Neutrophil (primary cell): Measurements from ENCODE around the gene AREL1.

Source experiments
- H3K27ac ChIP-seq: fragments of 200-600 bp; sonication (generic); 2 replicates; pipeline ENCODE4 v1.5.1; 2016; ENCODE audit warnings: mild to moderate bottlenecking, moderate library complexity
- H3K27me3 ChIP-seq: fragments of 200-600 bp; sonication (generic); 2 replicates; pipeline ENCODE4 v1.6.0; 2016; ENCODE audit warnings: mild to moderate bottlenecking
- H3K36me3 ChIP-seq: fragments of 200-600 bp; sonication (generic); 2 replicates; pipeline ENCODE4 v1.5.1; 2017
- H3K4me1 ChIP-seq, 2 experiments: fragments of 200-600 bp in 1 of 2; sonication (generic) in 1 of 2; 1 replicate in 1 of 2; 2 replicates in 1 of 2; pipeline versions ENCODE4 v1.5.1 to v1.6.1; 2013 to 2016; ENCODE audit warnings: low read depth in 1 of 2, low read length in 1 of 2, mild to moderate bottlenecking in 1 of 2, moderate library complexity in 1 of 2; ENCODE audit not compliant: control insufficient read depth in 1 of 2, insufficient read depth in 1 of 2
- H3K4me3 ChIP-seq, 2 experiments: fragments of 200-600 bp in 1 of 2; sonication (generic) in 1 of 2; 1 replicate in 1 of 2; 2 replicates in 1 of 2; pipeline ENCODE4 v1.5.1; 2013 to 2016; ENCODE audit warnings: low read depth in 1 of 2, low read length in 1 of 2, mild to moderate bottlenecking in 1 of 2, moderate library complexity in 1 of 2
- H3K9me3 ChIP-seq: fragments of 200-600 bp; sonication (generic); 2 replicates; pipeline ENCODE4 v1.5.1; 2016
- TF ChIP-seq, protein P1 (sequence below): fragments of 200-600 bp; sonication (generic); IDR thresholded peaks from 2 replicates; pipeline ENCODE4 v1.5.1; 2016; ENCODE audit warnings: antibody characterized with exemption

AREL1 gene

DNA sequence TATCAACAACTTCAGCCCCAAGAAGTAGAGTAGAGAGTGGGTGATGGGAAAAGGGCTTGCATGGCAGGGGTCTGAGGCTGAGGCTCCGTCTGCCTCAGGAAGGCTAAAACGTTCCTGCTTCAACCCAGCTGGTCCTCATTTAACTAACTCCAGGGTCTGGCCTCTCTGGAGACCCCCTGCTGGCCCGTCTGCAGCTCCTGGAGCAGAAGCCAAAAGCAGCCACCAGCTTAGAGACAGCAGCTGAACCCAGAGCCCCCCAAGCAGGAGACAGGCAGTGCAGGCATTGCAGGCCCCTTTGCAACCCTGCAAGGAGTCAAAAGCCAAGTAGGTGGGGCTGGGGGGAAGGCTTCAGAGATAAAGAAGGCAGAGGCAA, 75.7 kb downstream of the AREL1 start:
- Histone ChIP-seq H3K36me3 (no peaks in the 10 kb centered on the region), H3K4me1 (no peaks in the 10 kb centered on the region), H3K27me3 (no peaks in the 10 kb centered on the region), H3K27ac (no peak overlapping the region), H3K9me3 (no peaks in the 10 kb centered on the region), H3K4me3 (no peak overlapping the region)
- TF ChIP-seq, protein P1, sequence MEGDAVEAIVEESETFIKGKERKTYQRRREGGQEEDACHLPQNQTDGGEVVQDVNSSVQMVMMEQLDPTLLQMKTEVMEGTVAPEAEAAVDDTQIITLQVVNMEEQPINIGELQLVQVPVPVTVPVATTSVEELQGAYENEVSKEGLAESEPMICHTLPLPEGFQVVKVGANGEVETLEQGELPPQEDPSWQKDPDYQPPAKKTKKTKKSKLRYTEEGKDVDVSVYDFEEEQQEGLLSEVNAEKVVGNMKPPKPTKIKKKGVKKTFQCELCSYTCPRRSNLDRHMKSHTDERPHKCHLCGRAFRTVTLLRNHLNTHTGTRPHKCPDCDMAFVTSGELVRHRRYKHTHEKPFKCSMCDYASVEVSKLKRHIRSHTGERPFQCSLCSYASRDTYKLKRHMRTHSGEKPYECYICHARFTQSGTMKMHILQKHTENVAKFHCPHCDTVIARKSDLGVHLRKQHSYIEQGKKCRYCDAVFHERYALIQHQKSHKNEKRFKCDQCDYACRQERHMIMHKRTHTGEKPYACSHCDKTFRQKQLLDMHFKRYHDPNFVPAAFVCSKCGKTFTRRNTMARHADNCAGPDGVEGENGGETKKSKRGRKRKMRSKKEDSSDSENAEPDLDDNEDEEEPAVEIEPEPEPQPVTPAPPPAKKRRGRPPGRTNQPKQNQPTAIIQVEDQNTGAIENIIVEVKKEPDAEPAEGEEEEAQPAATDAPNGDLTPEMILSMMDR, result no peak

DNA sequence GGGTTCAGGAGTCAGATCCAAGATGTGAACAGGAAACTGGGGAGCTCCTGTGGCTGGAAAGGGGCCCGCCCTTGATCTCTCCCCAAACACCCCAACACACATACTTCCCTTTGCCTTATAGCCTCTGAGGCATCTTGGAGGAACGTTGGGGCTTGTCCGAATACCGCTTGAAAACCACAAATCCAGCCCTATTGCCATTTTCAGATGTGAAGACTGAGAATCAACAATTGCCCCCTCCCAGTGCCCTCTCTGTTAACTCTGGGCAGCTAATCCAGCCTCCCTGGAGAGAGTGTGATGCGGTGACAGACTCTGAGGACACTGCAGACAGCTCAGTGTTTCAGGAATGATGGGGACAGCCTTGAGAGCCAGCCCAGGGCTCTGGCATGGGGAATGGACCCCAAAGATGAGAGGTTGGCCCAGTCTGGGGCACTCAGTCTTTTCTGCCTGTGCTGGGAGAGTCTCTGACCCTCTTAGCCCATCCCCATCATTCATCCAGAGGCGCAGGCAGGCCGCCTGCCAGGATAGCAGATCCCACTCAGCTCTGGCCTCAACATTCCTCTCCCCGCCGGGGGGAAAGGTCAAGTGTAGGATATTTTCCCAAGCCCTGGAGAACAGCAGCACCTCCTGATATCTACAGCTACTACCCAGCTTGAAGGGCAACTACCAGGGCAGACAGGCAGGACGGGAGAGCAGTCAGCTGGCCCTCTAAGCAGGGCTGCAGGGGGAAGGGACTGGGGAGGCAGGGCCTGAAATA, 76.3 kb downstream of the AREL1 start:
- H3K4me3 ChIP-seq, result no peak overlapping the region

DNA sequence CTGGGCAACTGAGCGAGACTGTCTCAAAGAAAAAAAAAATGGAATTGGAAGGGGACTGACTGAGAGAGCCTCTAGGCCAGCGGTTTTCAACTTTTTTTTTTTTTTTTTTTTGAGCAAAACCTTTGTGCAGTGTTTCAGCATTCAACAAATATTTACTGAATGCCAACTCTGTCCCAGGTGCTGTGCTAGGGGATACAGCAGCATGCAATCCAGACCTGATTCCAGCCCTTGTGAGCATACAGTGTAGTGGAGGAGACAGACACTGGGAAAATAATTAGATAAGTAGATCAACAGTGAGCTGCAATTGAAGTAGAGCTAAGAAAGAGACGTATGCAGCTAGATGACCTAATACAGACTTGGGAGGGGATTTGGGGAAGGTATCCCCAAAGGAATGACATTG, 77.0 kb downstream of the AREL1 start:
- TF ChIP-seq, protein P1, result no peak
- H3K27ac ChIP-seq, result no peak overlapping the region
- H3K4me1 ChIP-seq, result no peaks in the 10 kb centered on the region
- no peak overlapping the region for H3K4me3 ChIP-seq
- H3K36me3 ChIP-seq, result no peaks in the 10 kb centered on the region
- H3K9me3 ChIP-seq, result no peaks in the 10 kb centered on the region
- H3K27me3 ChIP-seq, result no peaks in the 10 kb centered on the region

More for the DNA sequence above, 76.3 kb downstream of the AREL1 start:
- Histone ChIP-seq H3K9me3 (no peaks in the 10 kb centered on the region), H3K36me3 (no peaks in the 10 kb centered on the region), H3K4me1 (no peaks in the 10 kb centered on the region), H3K27ac (no peak overlapping the region), H3K27me3 (no peaks in the 10 kb centered on the region)
- TF ChIP-seq, protein P1, result no peak

DNA sequence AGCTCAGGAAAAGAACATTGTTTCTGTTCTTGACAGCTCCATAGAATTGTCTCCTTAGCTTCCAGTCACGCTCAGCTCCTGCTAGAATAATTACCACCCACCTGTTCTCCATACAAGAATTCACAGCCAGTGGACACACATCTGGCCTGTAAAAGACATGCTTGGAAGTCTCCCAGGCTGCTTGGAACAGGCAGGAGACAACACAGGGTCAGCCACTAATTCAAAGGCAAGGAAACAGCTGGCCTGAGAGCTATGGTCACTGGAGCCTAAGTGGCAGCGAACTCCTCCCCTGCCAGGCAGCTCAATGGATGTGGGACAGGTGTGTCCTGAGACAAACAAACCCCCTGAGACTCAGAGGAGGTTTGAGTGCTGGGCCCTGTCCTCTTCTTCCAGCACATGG, 77.9 kb downstream of the AREL1 start:
- no peak overlapping the region for H3K27ac ChIP-seq
- H3K36me3 ChIP-seq, result no peaks in the 10 kb centered on the region
- H3K9me3 ChIP-seq, result no peaks in the 10 kb centered on the region
- H3K4me1 ChIP-seq, result no peaks in the 10 kb centered on the region
- TF ChIP-seq, protein P1, result no peak
- no peak overlapping the region for H3K4me3 ChIP-seq
- no peaks in the 10 kb centered on the region for H3K27me3 ChIP-seq

DNA sequence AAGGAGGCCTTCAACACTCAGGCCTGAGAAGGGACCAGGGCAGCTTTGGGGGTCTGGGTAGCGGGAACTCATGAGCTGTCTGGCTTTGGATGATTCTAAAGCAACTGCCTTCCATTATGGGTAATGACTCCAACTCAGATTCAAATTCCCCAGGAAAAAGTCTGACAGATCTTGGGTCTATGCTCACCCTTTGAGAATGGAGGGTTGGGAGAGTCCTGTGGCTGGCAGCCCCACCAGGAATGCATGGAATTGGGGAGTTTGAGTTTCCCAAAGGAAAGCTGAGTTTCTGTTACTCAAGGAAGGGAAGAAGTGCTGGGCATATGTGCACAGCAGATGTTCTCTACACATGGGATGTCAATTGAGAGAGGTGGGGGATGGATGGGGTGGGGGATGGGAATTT, 78.4 kb downstream of the AREL1 start:
- Histone ChIP-seq H3K4me3 (no peak overlapping the region), H3K36me3 (no peaks in the 10 kb centered on the region), H3K27me3 (no peaks in the 10 kb centered on the region), H3K27ac (no peak overlapping the region), H3K4me1 (no peaks in the 10 kb centered on the region), H3K9me3 (no peaks in the 10 kb centered on the region)
- TF ChIP-seq, protein P1, result no peak
